ENCODE results near the gene RNF141. TPM values are rescaled to one million over a fixed set of nuclear protein-coding genes. Genes with fewer than 3 reads are reported as not detected.

The RNF141 gene
- total and polyA plus RNA-seq, 2 donors (not counting 3 experiments of a cell fraction or from before 2014, with no cell fraction given) = 9.4 to 32.4 TPM

DNA sequence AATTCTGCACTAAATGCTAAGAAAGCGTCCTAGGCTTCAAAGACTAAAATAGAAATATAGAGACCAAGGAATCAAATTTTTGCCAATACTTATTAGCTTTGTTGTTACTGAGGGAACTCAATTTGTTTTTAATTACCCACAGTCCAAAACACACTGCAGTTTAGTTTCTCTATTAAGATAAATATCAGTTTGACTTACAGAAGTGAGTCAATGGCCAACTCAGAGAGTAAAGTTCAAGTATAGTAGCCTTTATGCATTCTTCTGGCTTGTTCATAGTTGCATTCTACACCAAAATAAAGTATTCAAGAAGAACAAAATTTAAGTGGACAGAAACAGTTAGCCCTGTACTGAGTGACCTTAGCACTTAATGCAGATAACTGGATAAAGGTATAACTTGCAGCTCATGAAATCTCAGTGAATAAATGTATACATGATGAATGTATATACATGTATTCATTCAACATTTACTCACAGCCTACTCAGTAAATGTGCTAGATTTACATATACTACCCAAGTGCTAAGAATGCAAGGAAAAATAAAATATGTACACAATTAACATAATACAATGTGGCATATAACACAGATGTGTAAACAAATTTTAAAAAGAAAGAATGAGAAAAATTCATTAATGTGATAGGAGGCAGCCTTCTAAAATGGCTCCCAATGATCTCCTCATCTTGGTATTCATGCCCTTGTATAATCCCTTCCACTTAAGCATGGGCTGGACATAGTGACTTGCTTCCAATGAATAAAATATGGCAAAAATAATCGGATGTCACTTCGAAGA, 9.7 kb upstream of the RNF141 start:
- peak; percentile 37 for FAIRE-seq
- no TSS peak for BruUV-seq (replicated peaks)
- H3K36me3 ChIP-seq (ENCODE audit: control insufficient read depth in 2 of 2, extremely low read depth in 1 of 2, insufficient read depth in 2 of 2, low read length in 2 of 2) = no peaks in the 10 kb centered on the region
- intact Hi-C loops (cut with micrococcal nuclease) (no loop called here), dilution Hi-C loops (cut with MboI; ENCODE audit: extremely low pct_ligation_motif_present, low sequenced_read_pairs) (no loop called here)
- H4K20me1 ChIP-seq (replicated peaks; ENCODE audit: control insufficient read depth, extremely low read depth, insufficient read depth, low read length) = no peaks in the 10 kb centered on the region
- no peaks in the 10 kb centered on the region for H3K79me2 ChIP-seq (ENCODE audit: control insufficient read depth, insufficient read depth, low read length)
- POLR2A ChIA-PET = no interaction called here
- H3K4me1 ChIP-seq (ENCODE audit: control insufficient read depth, extremely low read depth, insufficient read depth, low read length) = no peaks in the 10 kb centered on the region
- H3K4me3 ChIP-seq (replicated peaks in 1 of 3; ENCODE audit: insufficient read depth in 1 of 3, low read depth in 1 of 3, low read length in 3 of 3) = no peak overlapping the region
- DNase-seq (ENCODE audit: low read depth, low spot score) = peak; percentile 39
- no peaks in the 10 kb centered on the region for H3K9me1 ChIP-seq (replicated peaks; ENCODE audit: control insufficient read depth, extremely low read depth, insufficient read depth, low read length)
- TF ChIP-seq POLR2AphosphoS5 (IDR thresholded peaks at IDR 0.05; ENCODE audit: insufficient read depth, low read depth, low read length) (no peak), FOS (IDR thresholded peaks at IDR 0.05; ENCODE audit: borderline replicate concordance, insufficient read depth, low read length) (peak; percentile 71), POLR2A (IDR thresholded peaks at IDR 0.05; ENCODE audit: low read depth, low read length) (no peak), JUN (IDR thresholded peaks at IDR 0.05; ENCODE audit: borderline replicate concordance, insufficient read depth, insufficient read length, low read depth) (peak; percentile 58), MYC (IDR thresholded peaks at IDR 0.05; ENCODE audit: low read depth, low read length) (no peak), EZH2 (IDR thresholded peaks at IDR 0.05; ENCODE audit: borderline replicate concordance, low read depth, low read length, severe bottlenecking) (no peak), GATA2 (IDR thresholded peaks at IDR 0.05; ENCODE audit: insufficient read depth, insufficient read length, low read depth, low read length) (peak; percentile 74), MAX (IDR thresholded peaks at IDR 0.05; ENCODE audit: insufficient read depth, insufficient read length) (no peak), CTCF (IDR thresholded peaks at IDR 0.05; ENCODE audit: extremely low read depth in 1 of 2, insufficient read depth in 1 of 2, low read depth in 1 of 2, low read length in 2 of 2) (no peak)
- no peak overlapping the region for H3K4me2 ChIP-seq (ENCODE audit: insufficient read depth, low read length)
- CTCF ChIA-PET = interaction anchor here (0.9 to 3.4 kb wide), 2 partner anchors 9 to 103 kb away, joined by 3 to 20 read pairs; partner anchors contain the start of gene RNF141
- no peaks in the 10 kb centered on the region for H3K9me3 ChIP-seq (replicated peaks; ENCODE audit: control insufficient read depth, insufficient read depth, low read length)
- H3K27me3 ChIP-seq (ENCODE audit: control insufficient read depth in 2 of 2, insufficient read depth in 2 of 2, low read length in 2 of 2) = no peaks in the 10 kb centered on the region
- no peak overlapping the region for H3K27ac ChIP-seq (ENCODE audit: insufficient read depth, low read depth, low read length)
- H3K9ac ChIP-seq (replicated peaks; ENCODE audit: extremely low read depth, insufficient read depth, low read length) = no peak overlapping the region
- no peak overlapping the region for H2AFZ ChIP-seq (ENCODE audit: low read depth, low read length)
